ENCODE data around the gene PHTF1.

GRCh38 chr1:113692342-113692741, 66.9 kb downstream of the PHTF1 start:
- TF ChIP-seq POLR2A (IDR thresholded peaks at IDR 0.05; ENCODE audit: low read depth, low read length) (no peak), BHLHE40 (IDR thresholded peaks at IDR 0.05; ENCODE audit: low read depth, low read length) (no peak), CTCF (conservative IDR thresholded peaks at IDR 0.05; ENCODE audit: low read depth, low read length) (no peak), RCOR1 (IDR thresholded peaks at IDR 0.05; ENCODE audit: insufficient replicate concordance, low read length) (no peak), USF2 (IDR thresholded peaks at IDR 0.05; ENCODE audit: low read depth, low read length) (no peak), FOS (IDR thresholded peaks at IDR 0.05; ENCODE audit: low read depth, low read length) (no peak)
